Activated CD8-positive, alpha-beta memory T cell treated with anti-CD3 and anti-CD28 coated beads for 36 hours (primary cell): ENCODE data around the gene ME1. TPM values are rescaled to one million over a fixed set of nuclear protein-coding genes. Genes with fewer than 3 reads are reported as not detected.
"Not testable (repeated sequence)": the region's sequence is repeated elsewhere in the genome, so short reads cannot be mapped to it uniquely, and the experiment has no call there.

Experiments
- CTCF ChIA-PET: fragments of 350-600 bp; sonication (Branson Sonifier 250); formaldehyde crosslinking; loops from one replicate; lab custom pipeline; 2021; ENCODE audit warnings: antibody characterized with exemption; lab: Charles Lee
- POLR2A ChIA-PET: fragments of 350-600 bp; sonication (Branson Sonifier 250); formaldehyde crosslinking; loops from one replicate; lab custom pipeline; 2021; ENCODE audit warnings: antibody characterized with exemption; lab: Charles Lee
- total RNA-seq, 2 experiments: library from RNA; stranded (reverse); gene quantifications; one replicate each; pipeline ENCODE4 v1.2.3, GENCODE V29; 2021

ME1 gene
- total RNA-seq, 2 experiments from 2014 or later = 0.34 to 0.44 TPM

DNA sequence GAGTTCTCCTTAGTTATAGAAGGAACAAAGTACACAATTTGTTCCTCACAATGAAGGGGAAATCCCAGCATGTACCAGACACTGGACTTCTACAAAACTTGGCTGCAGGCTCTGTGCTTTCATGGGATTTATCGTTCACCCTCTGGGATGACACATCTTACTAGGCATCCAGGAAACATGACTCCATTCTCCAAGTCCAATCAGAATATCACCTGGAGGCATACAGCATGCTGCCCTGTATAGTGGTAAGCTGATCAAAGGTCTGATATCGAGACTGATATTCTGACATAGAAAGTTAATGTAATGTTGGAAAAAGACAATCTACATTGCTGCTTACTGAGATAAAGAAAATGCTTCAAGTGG is 231.0 kb downstream of the ME1 start:
- ChIA-PET POLR2A (no interaction called here), CTCF (no interaction called here)

- POLR2A ChIA-PET = no interaction called here
Measured at GRCh38 chr6:83199173-83199862, 231.5 kb downstream of the ME1 start.

DNA sequence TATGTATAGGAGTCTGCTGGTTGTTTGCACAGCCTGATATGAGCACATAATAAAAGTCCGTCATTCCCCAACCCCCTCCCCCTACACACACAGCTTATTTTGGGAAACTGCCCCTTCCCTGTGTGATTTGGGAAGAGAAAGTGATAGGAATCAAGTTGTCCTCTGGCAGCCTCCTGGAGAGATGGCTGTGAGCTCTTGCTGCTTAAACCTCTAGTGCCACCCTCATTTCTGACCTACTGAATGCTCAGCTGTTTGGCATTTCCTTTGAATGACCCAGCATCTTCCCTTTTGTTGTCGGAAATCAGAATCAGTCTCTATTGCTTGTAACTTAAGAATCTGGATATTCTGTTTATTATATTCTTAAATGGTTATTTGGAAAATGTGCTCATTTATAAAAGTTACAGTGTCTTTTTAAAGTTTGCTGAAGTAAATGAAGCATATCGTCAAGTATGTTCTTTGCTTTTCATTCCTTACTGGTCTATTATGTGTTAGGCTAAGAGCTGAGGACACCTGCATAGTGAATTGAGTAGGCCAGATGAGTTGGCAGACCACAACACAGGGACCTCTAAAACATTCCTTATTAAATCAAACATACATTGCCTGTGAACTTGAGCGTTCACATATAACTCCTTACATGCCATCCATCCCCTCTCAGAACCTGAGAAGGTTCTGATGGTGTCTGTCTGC is 232.2 kb downstream of the ME1 start:
- CTCF ChIA-PET = interaction anchor here (0.8 to 1.6 kb wide), 2 partner anchors 16 to 133 kb away, joined by 3 to 5 read pairs; no protein-coding TSS in a partner anchor
- POLR2A ChIA-PET = no interaction called here

More at GRCh38 chr6:83199173-83199862, 231.5 kb downstream of the ME1 start:
- CTCF ChIA-PET = no interaction called here

DNA sequence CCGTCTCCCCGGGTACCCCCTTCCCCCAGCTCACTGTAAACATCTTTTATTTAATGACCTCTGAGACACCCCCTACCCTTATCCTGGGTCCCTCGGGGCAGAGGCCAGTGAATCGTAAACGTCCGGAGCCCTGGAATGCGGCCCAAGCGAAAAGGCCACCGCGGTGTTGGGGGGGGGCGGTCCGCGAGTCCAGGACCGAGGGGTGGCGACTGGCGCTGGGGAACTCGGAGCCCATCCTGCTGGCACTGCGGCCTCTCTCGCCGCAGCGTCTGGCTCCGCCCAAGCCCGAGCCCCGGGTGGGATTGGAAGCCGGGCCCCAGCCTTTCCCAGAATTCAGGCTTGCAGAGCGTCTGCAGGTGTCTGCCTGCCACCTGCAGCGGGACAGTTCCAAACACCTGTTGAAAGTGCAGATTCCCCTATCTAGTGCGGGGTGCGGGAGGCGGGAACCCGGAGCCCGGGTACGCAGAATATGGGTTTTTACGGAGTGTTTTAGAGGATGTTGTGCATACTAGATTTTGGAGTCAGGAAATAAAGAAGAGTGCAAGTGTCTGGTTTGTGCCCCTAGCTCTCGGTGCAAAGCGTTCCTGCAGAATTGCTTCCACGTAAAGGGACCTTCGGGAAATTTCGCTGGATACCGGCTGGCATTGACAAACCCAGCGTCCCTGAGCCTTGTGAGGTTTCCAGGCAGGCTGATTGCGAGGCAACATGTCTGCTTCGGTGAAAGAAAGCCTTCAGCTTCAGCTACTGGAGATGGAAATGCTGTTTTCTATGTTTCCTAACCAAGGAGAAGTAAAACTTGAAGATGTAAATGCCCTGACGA is 236.9 kb downstream of the ME1 start:
- ChIA-PET CTCF (interaction anchor here (1.0 kb wide), 1 partner anchor 127 kb away, joined by 3 read pairs; the partner anchor contains the start of gene DOP1A), POLR2A (interaction anchor here (1.0 kb wide), 1 partner anchor 127 kb away, joined by 3 read pairs; no protein-coding TSS in a partner anchor)

GRCh38 chr6:83192871-83193746 is 237.7 kb downstream of the ME1 start, which contains the start of the genes PGM3 and RWDD2A:
TSS of gene PGM3 (minus strand) at chr6:83193265. CDS start at chr6:83191012, 2,253 bp downstream.
TSS of gene RWDD2A (plus strand) at chr6:83193357. CDS start at chr6:83194452, 1,095 bp downstream.
- CTCF ChIA-PET = interaction anchor here (1.0 kb wide), 1 partner anchor 126 kb away, joined by 3 read pairs; the partner anchor contains the start of gene DOP1A
- POLR2A ChIA-PET = interaction anchor here (1.0 kb wide), 1 partner anchor 126 kb away, joined by 3 read pairs; no protein-coding TSS in a partner anchor

GRCh38 chr6:83192456-83192855 is 238.4 kb downstream of the ME1 start:
- POLR2A ChIA-PET = no interaction called here

GRCh38 chr6:83191974-83192373 is 238.9 kb downstream of the ME1 start:
- CTCF ChIA-PET = interaction anchor here (0.6 to 0.7 kb wide), 2 partner anchors 125 to 930 kb away, joined by 3 to 4 read pairs; partner anchors contain the start of gene DOP1A
- POLR2A ChIA-PET = not testable (repeated sequence)

More at GRCh38 chr6:83192456-83192855, 238.4 kb downstream of the ME1 start:
- CTCF ChIA-PET = interaction anchor here (0.7 kb wide), 1 partner anchor 125 kb away, joined by 4 read pairs; the partner anchor contains the start of gene DOP1A

- CTCF ChIA-PET = interaction anchor here (1.0 to 1.3 kb wide), 2 partner anchors 123 to 125 kb away, joined by 3 to 5 read pairs; partner anchors contain the start of genes DOP1A and UBE3D
- POLR2A ChIA-PET = no interaction called here
Measured at GRCh38 chr6:83190626-83191025, 240.2 kb downstream of the ME1 start.

GRCh38 chr6:83188501-83188900 is 242.3 kb downstream of the ME1 start:
- ChIA-PET CTCF (interaction anchor here (1.6 kb wide), 1 partner anchor 9 kb away, joined by 5 read pairs; no protein-coding TSS in a partner anchor), POLR2A (interaction anchor here (1.3 kb wide), 1 partner anchor 123 kb away, joined by 3 read pairs; the partner anchor contains the start of gene UBE3D)

GRCh38 chr6:83185096-83185495 is 245.8 kb downstream of the ME1 start:
- CTCF ChIA-PET = no interaction called here
- POLR2A ChIA-PET = no interaction called here

DNA sequence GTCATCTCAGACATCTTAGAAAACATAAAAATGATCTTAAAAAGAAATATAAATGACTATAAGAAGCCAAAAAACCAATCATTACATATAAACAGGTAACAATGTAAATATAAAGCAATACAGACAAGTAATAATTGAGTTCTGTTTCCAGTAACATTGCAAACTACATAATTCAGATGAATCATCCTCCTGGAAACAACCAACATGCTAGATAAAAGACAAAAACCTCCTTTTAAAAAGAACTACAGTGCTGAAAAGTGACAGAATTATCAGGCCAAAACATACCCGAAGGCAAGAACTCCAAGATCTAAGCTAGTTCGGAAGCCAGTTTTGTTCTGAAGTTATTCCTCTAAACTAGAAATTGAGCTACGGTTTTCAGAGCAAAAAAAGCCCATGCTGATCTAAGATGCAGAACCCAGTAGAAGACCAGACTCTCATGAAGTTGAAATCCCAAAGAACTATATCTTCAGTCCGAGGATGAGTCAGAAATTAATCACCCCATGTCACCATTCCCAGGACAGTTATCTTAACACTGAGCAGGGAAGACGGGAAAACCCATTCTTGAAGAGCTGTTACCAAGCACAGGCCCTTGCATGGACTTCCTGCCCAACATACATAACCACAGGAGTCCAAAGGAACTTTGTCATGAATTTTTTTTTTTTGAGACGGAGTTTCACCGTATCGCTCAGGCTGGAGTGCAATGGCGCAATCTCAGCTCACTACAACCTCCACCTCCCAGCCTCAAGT is 247.6 kb downstream of the ME1 start:
- CTCF ChIA-PET = no interaction called here
- POLR2A ChIA-PET = no interaction called here

DNA sequence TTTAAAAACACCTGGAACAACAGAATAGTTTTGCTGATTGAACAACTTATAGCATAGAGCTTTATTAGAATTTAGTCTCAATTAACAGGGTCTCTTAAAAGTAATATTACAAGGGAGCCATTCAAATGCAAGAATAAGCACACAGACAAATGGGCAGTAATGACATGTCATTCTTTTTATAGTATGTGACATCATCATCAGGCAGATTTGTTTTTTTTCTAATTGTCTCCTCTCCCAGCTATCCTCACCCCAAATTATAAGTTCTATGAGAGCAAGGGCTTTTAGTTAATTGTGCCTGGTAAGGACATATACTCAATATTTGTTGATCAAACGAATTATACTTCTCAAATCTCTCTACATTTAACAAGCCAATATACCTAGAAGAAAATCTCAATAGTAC is 248.7 kb downstream of the ME1 start:
- ChIA-PET CTCF (interaction anchor here (1.0 kb wide), 1 partner anchor 116 kb away, joined by 4 read pairs; the partner anchor contains the start of gene UBE3D), POLR2A (no interaction called here)

- POLR2A ChIA-PET = no interaction called here
- CTCF ChIA-PET = no interaction called here
Measured at GRCh38 chr6:83180426-83180950, 250.4 kb downstream of the ME1 start.

GRCh38 chr6:83176246-83176645 is 254.6 kb downstream of the ME1 start:
- POLR2A ChIA-PET = no interaction called here

DNA sequence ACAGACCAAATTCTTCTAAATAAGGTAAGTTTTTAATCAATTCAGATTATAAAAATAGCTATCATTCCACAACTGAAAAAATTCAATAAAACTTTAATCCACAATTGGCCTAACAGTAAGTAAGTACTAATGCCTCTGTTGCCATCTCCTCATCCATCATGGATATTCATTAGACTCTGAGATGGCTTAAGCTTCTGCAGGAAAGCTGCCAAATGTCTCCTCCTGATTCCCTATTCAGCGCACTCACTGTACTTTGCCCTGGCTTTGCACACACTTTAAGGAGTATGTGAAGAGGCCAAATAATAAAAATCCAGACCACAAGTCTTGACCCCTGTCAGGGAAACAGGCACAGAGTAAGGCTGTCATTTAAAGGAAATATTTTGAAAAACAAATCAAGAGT is 261.3 kb downstream of the ME1 start:
- ChIA-PET POLR2A (no interaction called here), CTCF (no interaction called here)

More at GRCh38 chr6:83176246-83176645, 254.6 kb downstream of the ME1 start:
- CTCF ChIA-PET = no interaction called here

DNA sequence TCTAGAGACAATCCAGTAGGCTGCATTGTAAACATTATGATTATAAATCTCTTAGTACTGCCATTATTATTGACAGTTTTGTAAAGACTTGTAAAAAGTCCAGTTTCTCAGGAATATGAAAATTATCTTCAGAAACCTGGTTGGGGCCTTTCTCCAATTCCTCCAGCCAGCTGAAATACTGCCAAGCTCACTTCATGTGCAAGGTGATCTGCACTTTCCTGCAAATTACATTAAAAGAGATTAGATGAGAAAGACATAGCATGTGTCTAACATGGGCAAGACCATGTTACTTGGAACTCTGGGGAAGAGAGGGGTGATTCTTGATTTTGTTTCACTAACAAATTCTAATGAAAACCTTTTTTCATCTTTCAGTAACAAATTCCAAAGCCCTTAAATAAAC is 261.7 kb downstream of the ME1 start:
- POLR2A ChIA-PET = no interaction called here
- CTCF ChIA-PET = no interaction called here

GRCh38 chr6:83168556-83168955 is 262.3 kb downstream of the ME1 start:
- CTCF ChIA-PET = no interaction called here
- POLR2A ChIA-PET = no interaction called here
